OCI-LY7 (cell line): ENCODE results near the gene OR2V2. TPM values are rescaled to one million over a fixed set of nuclear protein-coding genes. Genes with fewer than 3 reads are reported as not detected.

Source experiments
- BruUV-seq: library from RNA; stranded (reverse); fragments of 400-500 nt; replicated peaks from 2 replicates; lab custom pipeline; 2021; lab: Mats Ljungman, UMichigan
- CTCF ChIA-PET: fragments of 300-600 bp; sonication (Branson Sonifier 250); formaldehyde crosslinking; loops from one replicate; lab custom pipeline; 2022; ENCODE audit warnings: antibody characterized with exemption; ENCODE audit not compliant: unreplicated experiment; lab: Charles Lee
- POLR2A ChIA-PET: fragments of 300-600 bp; sonication (Branson Sonifier 250); formaldehyde crosslinking; loops from one replicate; lab custom pipeline; 2022; ENCODE audit warnings: antibody characterized with exemption; lab: Charles Lee
- DNase-seq: peaks from one replicate; pipeline ENCODE4 v3.0.0-alpha.2; 2015; ENCODE audit warnings: low spot score
- H2AFZ ChIP-seq: fragments of 200-600 bp; sonication (generic), shearing (Covaris generic); 2 replicates; pipeline ENCODE4 v1.6.1; 2014; ENCODE audit warnings: mild to moderate bottlenecking, antibody characterized with exemption, low read length, moderate library complexity
- H3K27ac ChIP-seq: fragments of 200-600 bp; sonication (generic); 2 replicates; pipeline ENCODE4 v1.5.1; 2014; ENCODE audit warnings: mixed run types, low read depth, mild to moderate bottlenecking, moderate library complexity, low read length, inconsistent platforms; ENCODE audit not compliant: poor library complexity, severe bottlenecking
- H3K36me3 ChIP-seq: fragments of 200-600 bp; sonication (generic); 2 replicates; pipeline ENCODE4 v1.6.1; 2014; ENCODE audit warnings: mild to moderate bottlenecking, antibody characterized with exemption, low read length, moderate library complexity, mixed read lengths; ENCODE audit not compliant: insufficient read depth
- H3K4me1 ChIP-seq: fragments of 200-600 bp; sonication (generic); 2 replicates; pipeline ENCODE4 v1.5.1; 2014; ENCODE audit warnings: mild to moderate bottlenecking, low read length; ENCODE audit not compliant: insufficient read depth, poor library complexity, severe bottlenecking
- H3K4me2 ChIP-seq: fragments of 200-600 bp; sonication (generic); 2 replicates; pipeline ENCODE4 v1.6.1; 2014; ENCODE audit warnings: mild to moderate bottlenecking, low read length
- H3K4me3 ChIP-seq: fragments of 200-600 bp; sonication (generic); 2 replicates; pipeline ENCODE4 v1.5.1; 2014; ENCODE audit warnings: mild to moderate bottlenecking, low read depth, low read length; ENCODE audit not compliant: poor library complexity, severe bottlenecking
- H3K79me2 ChIP-seq: fragments of 200-600 bp; sonication (generic); 2 replicates; pipeline ENCODE4 v1.6.1; 2016; ENCODE audit warnings: low read depth, mild to moderate bottlenecking, low read length, moderate library complexity, mixed read lengths; ENCODE audit not compliant: insufficient read depth
- H3K9me2 ChIP-seq: fragments of 200-600 bp; sonication (generic); 2 replicates; pipeline ENCODE4 v1.6.1; 2016; ENCODE audit warnings: mild to moderate bottlenecking, low read length, mixed read lengths; ENCODE audit not compliant: insufficient read depth
- H3K9me3 ChIP-seq: fragments of 200-600 bp; sonication (generic); 2 replicates; pipeline ENCODE4 v1.6.1; 2014; ENCODE audit warnings: mild to moderate bottlenecking, mixed run types, low read length, mixed read lengths
- H4K20me1 ChIP-seq: fragments of 200-600 bp; sonication (generic); 2 replicates; pipeline ENCODE4 v1.6.1; 2014; ENCODE audit warnings: mild to moderate bottlenecking, antibody characterized with exemption, low read length, moderate library complexity, mixed read lengths; ENCODE audit not compliant: insufficient read depth
- EZH2phosphoT487 ChIP-seq: fragments of 200-600 bp; sonication (generic); IDR thresholded peaks from 2 replicates; pipeline ENCODE4 v1.6.1; 2018; ENCODE audit warnings: low read depth, borderline replicate concordance, mild to moderate bottlenecking, mixed run types, antibody characterized with exemption, low read length, moderate library complexity, mixed read lengths
- intact Hi-C: fragments of 100-400 bp; cut with micrococcal nuclease; formaldehyde crosslinking; loops from one replicate; pipeline ENCODE4 v1.10.0; 2022; ENCODE audit not compliant: unreplicated experiment
- total RNA-seq, 2 experiments: library from RNA; depleted of rRNA in 1 of 2; stranded (reverse); fragments of >200 nt in 1 of 2; shearing (Covaris generic) in 1 of 2; gene quantifications; 2 replicates each; pipeline ENCODE4 v1.2.3, GENCODE V29; 2014 to 2022
- TF ChIP-seq, protein P1 (sequence below): fragments of 200-600 bp; sonication (generic); conservative IDR thresholded peaks from 2 replicates; pipeline ENCODE4 v1.5.1; 2014; ENCODE audit warnings: mild to moderate bottlenecking, antibody characterized with exemption, low read length, moderate library complexity, mixed read lengths

The OR2V2 gene
- total RNA-seq, 2 experiments from 2014 or later, result 0.06 TPM; not detected in 1

DNA sequence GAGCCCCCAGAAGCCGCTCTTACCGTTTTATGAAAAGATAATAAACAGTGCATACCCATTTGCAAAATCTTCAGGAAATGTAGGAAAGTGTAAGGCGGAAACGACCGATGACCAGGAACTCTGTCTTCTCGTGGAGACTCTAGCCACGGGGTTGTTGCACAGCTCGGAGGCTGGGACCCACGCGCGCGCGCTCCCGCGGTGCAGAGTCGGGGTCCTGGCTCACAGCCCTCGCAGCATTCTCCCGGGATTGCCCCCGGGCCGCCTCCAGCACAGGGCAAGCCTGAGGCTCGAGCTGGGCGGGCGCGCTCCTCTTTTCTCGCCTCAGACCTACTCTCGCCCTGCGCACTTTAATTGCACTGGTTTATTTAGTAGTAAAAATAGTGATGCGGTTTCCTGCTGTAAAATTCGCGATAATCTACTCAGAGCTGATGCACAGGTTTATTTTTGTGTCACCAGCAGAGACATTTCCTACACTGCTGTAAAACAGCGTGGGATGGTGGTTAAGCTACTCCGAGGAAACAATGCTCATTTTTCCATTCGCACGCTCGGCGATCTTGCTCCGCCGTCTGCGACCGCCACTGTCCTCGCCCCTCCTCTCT lies 42.1 kb downstream of the OR2V2 start:
- Histone ChIP-seq H3K79me2 (peaks cover 8% of the 10 kb centered on the region; the same call in 1 of the 2 replicates), H3K4me2 (peak overlapping the region; percentile 85), H3K27ac (peak overlapping the region; percentile 82), H4K20me1 (no peaks in the 10 kb centered on the region), H3K9me2 (no peaks in the 10 kb centered on the region), H3K36me3 (no peaks in the 10 kb centered on the region), H3K4me3 (peak overlapping the region; percentile 69), H3K4me1 (peaks cover 33% of the 10 kb centered on the region), H2AFZ (peak overlapping the region; percentile 75; the same call in 1 of the 2 replicates), H3K9me3 (no peaks in the 10 kb centered on the region)
- ChIA-PET POLR2A (interaction anchor here (0.7 to 3.3 kb wide), 10 partner anchors 10 to 329 kb away, joined by 3 to 25 read pairs (median 5); partner anchors contain the start of genes TRIM41 and ZFP62), CTCF (interaction anchor here (1.0 to 1.2 kb wide), 3 partner anchors 19 to 379 kb away, joined by 3 read pairs; no protein-coding TSS in a partner anchor)
- no TSS peak for BruUV-seq
- intact Hi-C loops, result no loop called here
- peak; percentile 67 for DNase-seq
- TF ChIP-seq, protein P1, sequence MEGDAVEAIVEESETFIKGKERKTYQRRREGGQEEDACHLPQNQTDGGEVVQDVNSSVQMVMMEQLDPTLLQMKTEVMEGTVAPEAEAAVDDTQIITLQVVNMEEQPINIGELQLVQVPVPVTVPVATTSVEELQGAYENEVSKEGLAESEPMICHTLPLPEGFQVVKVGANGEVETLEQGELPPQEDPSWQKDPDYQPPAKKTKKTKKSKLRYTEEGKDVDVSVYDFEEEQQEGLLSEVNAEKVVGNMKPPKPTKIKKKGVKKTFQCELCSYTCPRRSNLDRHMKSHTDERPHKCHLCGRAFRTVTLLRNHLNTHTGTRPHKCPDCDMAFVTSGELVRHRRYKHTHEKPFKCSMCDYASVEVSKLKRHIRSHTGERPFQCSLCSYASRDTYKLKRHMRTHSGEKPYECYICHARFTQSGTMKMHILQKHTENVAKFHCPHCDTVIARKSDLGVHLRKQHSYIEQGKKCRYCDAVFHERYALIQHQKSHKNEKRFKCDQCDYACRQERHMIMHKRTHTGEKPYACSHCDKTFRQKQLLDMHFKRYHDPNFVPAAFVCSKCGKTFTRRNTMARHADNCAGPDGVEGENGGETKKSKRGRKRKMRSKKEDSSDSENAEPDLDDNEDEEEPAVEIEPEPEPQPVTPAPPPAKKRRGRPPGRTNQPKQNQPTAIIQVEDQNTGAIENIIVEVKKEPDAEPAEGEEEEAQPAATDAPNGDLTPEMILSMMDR, result no peak
- TF ChIP-seq EZH2phosphoT487, result no peak

DNA sequence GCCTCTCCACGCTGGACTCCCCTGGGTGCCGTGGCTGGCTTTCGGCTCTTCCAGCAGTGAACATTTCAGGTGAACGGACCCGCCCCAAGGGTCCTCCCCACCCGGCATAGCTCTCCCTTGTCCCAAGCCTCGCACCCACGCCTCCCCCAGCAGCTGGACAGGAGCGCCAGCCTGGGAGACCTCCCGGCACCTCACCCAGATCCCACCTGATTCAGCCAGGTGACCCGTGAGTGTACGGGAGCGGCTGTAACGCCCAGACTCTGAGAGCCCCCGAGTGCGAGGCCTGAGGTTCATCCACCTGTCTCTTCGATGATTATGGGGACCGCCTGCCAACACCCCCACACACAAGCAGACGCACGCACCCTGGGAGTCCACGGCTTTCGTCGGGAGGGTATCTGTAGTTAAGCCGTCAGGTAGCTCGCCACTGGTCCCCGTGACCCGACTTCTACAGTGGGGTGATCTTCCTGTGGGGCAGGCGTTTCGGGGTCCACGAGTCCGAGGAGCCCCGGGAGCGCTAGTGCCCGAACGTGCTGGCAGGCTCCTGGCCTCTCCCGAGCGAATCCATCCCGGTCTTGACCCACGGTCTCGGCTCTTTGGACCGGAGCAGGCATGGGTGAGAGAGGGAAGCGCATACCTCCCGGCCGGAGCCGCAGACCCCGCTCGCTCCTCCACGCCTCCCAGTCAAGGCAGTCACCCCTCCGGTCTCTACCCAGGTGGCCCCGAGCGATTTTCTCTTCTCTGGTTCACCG lies 42.8 kb downstream of the OR2V2 start:
- no TSS peak for BruUV-seq
- Histone ChIP-seq H4K20me1 (no peaks in the 10 kb centered on the region), H3K4me1 (peaks cover 27% of the 10 kb centered on the region), H3K27ac (peak overlapping the region; percentile 82), H3K4me3 (peak overlapping the region; percentile 69), H3K79me2 (peaks cover 8% of the 10 kb centered on the region; the same call in 1 of the 2 replicates), H3K9me3 (no peaks in the 10 kb centered on the region), H3K36me3 (no peaks in the 10 kb centered on the region), H3K9me2 (no peaks in the 10 kb centered on the region), H3K4me2 (peak overlapping the region; percentile 85), H2AFZ (peak overlapping the region; percentile 75)
- TF ChIP-seq, protein P1, result no peak
- TF ChIP-seq EZH2phosphoT487, result no peak
- intact Hi-C loops, result no loop called here
- CTCF ChIA-PET, result interaction anchor here (0.6 to 1.2 kb wide), 3 partner anchors 17 to 27 kb away, joined by 3 to 5 read pairs (median 3); no protein-coding TSS in a partner anchor
- peak; percentile 40 for DNase-seq
- POLR2A ChIA-PET, result interaction anchor here (0.7 to 3.3 kb wide), 9 partner anchors 9 to 38 kb away, joined by 3 to 25 read pairs (median 6); partner anchors contain the start of gene TRIM41
